Left kidney (tissue), 2 donors: ENCODE measurements around the gene SLC2A14. TPM values are rescaled to one million over a fixed set of nuclear protein-coding genes. Genes with fewer than 3 reads are reported as not detected.
"Not testable (repeated sequence)": the region's sequence is repeated elsewhere in the genome, so short reads cannot be mapped to it uniquely, and the experiment has no call there.

Experiments used
- DNase-seq: peaks from one replicate; pipeline ENCODE4 v3.0.0-alpha.2; 2013
- polyA plus RNA-seq: library from polyadenylated mRNA; unstranded; fragments of 120-200 nt; gene quantifications from one replicate; pipeline ENCODE4 v1.2.1, GENCODE V29; 2013; ENCODE audit not compliant: insufficient read length

Gene SLC2A14
- polyA plus RNA-seq, 1 donor: 0.67 TPM

GRCh38 chr12:7833831-7834230, 38.9 kb downstream of the SLC2A14 start:
- DNase-seq: no peak

DNA sequence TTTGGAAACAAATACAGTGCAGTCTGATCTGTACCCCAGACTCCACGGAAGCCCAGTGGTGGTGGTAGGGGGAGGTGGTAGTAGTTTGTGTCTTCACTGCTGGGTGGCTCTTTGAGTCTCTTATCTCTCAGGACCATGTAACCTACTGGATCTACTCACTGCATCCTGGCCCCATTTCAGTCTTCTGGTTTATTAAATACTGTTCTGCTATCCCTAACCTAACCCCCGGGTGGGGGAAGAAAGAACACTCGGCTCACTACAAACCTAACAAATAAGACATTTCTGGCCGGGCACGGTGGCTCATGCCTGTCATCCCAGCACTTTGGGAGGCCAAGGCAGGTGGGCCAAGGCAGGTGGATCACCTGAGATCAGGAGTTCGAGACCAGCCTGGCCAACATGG, 39.5 kb downstream of the SLC2A14 start:
- DNase-seq: not testable (repeated sequence)

GRCh38 chr12:7832059-7832696, 40.5 kb downstream of the SLC2A14 start:
- peak; percentile 29 for DNase-seq

DNA sequence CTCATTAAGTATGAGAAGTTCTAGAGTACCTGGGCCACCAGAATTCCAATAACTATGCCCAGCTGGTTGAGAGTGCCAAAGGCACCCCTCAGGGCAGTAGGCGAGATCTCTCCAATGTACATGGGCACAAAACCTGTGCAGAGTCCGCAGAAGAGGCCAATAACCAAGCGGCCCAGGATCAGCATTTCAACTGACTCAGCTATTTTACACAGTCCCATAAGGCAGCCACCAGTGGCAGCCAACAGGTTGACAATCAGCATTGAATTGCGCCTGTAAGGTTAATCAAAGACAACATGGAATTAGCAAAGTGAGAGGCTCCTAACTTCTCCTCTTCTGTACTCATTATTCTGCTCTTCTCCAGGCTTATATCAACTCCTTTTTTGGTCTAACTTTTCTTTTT, 43.0 kb downstream of the SLC2A14 start:
- DNase-seq: not testable (repeated sequence)

DNA sequence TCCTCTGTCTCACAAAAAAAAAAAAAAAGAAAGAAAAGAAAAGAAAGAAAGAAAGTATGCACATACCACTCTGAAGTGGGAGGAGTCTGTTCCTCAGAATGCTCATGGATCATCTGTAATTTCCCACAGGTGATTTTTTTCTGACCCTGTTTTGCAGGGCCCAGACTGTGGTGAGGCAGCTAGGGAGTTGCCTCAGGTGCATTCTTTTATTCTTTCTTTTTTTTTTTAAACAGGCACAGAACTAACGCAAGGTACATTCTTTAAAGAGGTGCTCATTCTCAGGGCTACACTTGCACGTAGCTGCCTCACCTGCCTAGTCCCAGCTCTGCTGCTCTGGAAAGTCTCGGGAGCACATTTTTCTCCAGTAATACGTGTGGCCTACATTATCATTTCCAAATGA, 47.0 kb downstream of the SLC2A14 start:
- not testable (repeated sequence) for DNase-seq

GRCh38 chr12:7806863-7807487, 65.7 kb downstream of the SLC2A14 start:
- DNase-seq: peak; percentile 73

DNA sequence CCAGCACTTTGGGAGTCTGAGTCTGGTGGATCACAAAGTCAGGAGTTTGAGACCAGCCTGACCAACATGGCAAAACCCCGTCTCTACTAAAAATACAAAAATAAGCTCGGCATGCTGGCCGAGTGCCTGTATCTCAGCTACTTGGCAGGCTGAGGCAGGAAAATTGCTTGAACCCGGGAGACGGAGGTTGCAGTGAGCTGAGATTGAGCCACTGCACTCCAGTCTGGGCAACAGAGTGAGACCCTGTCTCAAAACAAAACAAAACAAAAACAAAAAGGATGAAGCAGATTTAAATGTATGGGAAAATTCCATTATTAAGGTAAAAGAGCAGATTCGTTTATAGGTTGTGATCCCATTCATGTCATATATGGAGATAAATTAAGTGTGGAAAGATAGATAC, 66.4 kb downstream of the SLC2A14 start:
- DNase-seq: not testable (repeated sequence)

- DNase-seq: no peak
These were observed 71.3 kb downstream of the SLC2A14 start for GRCh38 chr12:7801460-7801859.

DNA sequence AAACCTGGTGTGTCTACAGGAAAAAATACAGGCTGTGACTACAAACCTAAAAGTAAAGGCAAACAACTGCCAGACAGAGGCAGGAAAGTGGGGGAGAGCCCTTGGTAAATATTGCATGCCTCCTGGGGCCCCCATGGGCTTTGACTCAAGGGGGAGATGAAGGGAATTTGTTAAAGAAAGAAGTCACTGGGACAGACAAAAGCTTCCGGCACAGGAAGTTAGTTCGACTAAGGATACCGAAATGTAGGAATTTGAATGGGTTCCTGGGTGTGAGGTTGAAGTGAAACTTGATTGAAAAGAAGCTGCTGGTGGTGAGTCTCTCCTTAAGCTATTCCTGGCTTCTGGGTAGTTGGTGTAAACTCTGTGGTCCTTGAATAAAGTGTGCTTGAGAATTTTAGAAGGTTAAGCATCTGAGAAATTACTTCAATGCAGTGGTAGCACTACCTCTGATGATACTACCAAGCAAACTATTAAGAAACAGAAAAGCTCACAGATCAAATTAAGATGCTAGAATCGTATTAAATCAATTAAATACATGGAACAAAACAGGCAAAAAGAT, 73.9 kb downstream of the SLC2A14 start:
- DNase-seq: not testable (repeated sequence)

GRCh38 chr12:7797698-7798398, 74.9 kb downstream of the SLC2A14 start:
- DNase-seq: no peak

DNA sequence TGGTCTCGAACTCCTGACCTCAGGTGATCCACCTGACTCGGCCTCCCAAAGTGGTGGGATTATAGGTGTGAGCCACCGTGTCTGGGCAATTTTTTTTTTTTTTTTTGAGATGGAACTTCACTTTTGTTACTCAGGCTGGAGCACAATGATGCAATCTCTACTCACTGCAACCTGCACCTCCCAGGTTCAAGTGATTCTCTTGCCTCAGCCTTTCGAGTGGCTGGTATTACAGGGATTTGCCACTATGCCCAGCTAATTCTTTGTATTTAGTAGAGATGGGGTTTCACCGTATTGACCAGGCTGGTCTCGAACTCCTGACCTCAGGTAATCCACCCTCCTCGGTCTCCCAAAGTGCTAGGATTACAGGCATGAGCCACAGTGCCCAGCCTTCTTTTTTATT, 75.4 kb downstream of the SLC2A14 start:
- not testable (repeated sequence) for DNase-seq

DNA sequence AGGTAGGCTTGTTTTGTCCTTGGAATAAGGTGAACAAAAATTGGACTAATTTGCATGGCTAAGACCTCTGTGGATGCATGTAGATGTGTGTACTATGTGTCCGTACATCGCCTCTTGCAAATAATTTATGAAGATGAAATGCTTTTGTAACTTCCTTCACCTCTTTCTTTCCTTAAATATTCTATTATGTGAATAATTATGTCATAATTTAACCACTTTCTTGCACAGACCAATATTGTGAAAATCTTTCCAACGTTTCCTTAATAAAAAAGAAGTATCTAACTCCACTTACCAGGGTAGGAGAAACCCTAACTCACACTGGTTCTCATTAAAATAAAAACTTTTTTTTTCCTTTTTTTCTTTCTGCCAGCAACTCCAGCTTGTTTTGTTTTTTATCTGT, 79.5 kb downstream of the SLC2A14 start:
- DNase-seq: no peak

GRCh38 chr12:7788884-7789528, 83.7 kb downstream of the SLC2A14 start, which contains the start of gene NANOG:
Gene NANOG (plus strand): TSS chr12:7789402. CDS start chr12:7789615, 213 bp downstream.
- not testable (repeated sequence) for DNase-seq

DNA sequence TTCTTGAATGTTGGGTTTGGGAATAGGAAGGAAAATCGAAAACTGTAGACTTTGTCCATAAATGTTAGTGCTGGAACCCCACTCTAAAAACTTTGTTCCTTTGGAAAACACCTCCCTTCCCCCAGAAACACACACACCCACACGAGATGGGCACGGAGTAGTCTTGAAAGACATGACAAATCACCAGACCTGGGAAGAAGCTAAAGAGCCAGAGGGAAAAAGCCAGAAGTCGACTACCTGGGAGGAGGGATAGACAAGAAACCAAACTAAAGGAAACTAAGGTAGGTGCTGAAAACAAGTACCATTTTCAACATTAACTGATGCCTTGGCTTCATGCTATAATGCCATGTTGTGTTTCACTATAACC, 84.4 kb downstream of the SLC2A14 start:
- no peak for DNase-seq

- no peak for DNase-seq
These were observed 85.0 kb downstream of the SLC2A14 start for GRCh38 chr12:7787574-7788293.

- DNase-seq: no peak
These were observed 88.0 kb downstream of the SLC2A14 start for GRCh38 chr12:7784701-7785100.

- DNase-seq: not testable (repeated sequence)
These were observed 89.3 kb downstream of the SLC2A14 start for GRCh38 chr12:7783433-7783832.

- DNase-seq: no peak
These were observed 90.7 kb downstream of the SLC2A14 start for GRCh38 chr12:7782055-7782454.

DNA sequence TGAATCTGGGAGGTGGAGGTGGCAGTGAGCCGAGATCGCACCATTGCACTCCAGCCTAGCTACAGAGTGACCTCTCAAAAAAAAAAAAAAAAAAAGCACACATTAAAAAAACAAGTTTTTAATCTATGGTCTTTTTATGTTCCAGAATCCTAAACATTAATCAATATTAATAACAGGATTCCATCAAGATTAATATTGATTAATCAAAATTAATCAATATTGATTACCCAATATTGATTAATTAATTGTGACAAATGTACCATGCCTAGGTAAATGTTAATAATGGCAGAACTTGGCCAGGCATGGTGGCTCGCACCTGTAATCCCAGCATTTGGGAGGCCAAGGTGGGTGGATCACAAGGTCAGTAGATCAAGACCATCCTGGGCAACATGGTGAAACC, 91.4 kb downstream of the SLC2A14 start:
- DNase-seq: no peak

DNA sequence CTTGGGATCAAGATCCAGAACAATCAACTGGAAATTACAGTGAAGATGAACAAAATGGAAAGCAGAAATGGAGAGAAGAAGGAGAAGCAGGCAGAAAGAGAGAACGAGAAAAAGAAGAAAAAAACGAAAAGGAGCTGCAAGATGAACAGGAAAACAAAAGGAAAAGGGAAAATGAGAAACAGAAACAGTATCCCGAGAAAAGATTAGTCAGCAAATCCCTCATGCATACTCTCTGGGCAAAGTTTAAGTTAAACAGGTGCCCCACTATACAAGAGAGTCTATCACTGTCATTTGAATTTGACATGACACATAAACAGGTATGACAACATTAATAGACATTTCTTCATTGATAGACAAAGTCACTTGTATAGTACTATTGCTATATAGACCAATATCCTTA, 102.7 kb downstream of the SLC2A14 start:
- no peak for DNase-seq
